Adrenal gland (tissue), 5 donors: ENCODE data around the gene ZNF436.

ENCODE experiments used
- CTCF ChIP-seq, 6 experiments: fragments of 450-650 bp in 4 of 6; fragments of 200-600 bp in 2 of 6; sonication (generic) in 1 of 6; IDR thresholded peaks; 1 replicate in 5 of 6; 2 replicates in 1 of 6; pipeline versions ENCODE4 v1.5.1 to v1.8.0; 2016 to 2021; ENCODE audit warnings: antibody characterized with exemption in 6 of 6, mild to moderate bottlenecking in 2 of 6, moderate library complexity in 1 of 6
- POLR2A ChIP-seq, 2 donors: fragments of 450-650 bp; IDR thresholded peaks; one replicate each; pipeline ENCODE4 v1.6.1; 2017; ENCODE audit warnings: antibody characterized with exemption in 2 of 2, mild to moderate bottlenecking in 2 of 2, moderate library complexity in 1 of 2
- donor health status: DM: no; HTN: no; CAD: no.

GRCh38 chr1:23397908-23398307, 28.3 kb upstream of the ZNF436 start:
- TF ChIP-seq CTCF (IDR thresholded peaks at IDR 0.05): no peak
- TF ChIP-seq POLR2A (IDR thresholded peaks at IDR 0.05): no peak
